ENCODE results near the gene ZNF41. TPM values are rescaled to one million over a fixed set of nuclear protein-coding genes. Genes with fewer than 3 reads are reported as not detected.
"Not testable (repeated sequence)": the region's sequence is repeated elsewhere in the genome, so short reads cannot be mapped to it uniquely, and the experiment has no call there.

Gene ZNF41
- total and polyA plus RNA-seq, 5 donors, result 4.6 to 15.0 (median 14.1) TPM

GRCh38 chrX:47512383-47512782 lies 29.4 kb upstream of the ZNF41 start:
- H3K27me3 ChIP-seq (ENCODE audit: control insufficient read depth, insufficient read depth); H3K4me3 ChIP-seq (ENCODE audit: low read length); H3K27ac ChIP-seq (ENCODE audit: low read length); DNase-seq; ATAC-seq; H3K9me3 ChIP-seq (ENCODE audit: control insufficient read depth, low read length); H3K4me1 ChIP-seq (ENCODE audit: control insufficient read depth, insufficient read depth, low read length); intact Hi-C loops (cut with DNase I): not testable (repeated sequence)
- whole genome bisulfite sequencing, result 86% methylated on average over 4 of the region's 6 CpGs

- Histone ChIP-seq H3K4me3 (ENCODE audit: low read length) (no peak overlapping the region), H3K27me3 (ENCODE audit: control insufficient read depth, insufficient read depth) (no peaks in the 10 kb centered on the region), H3K4me1 (ENCODE audit: control insufficient read depth, insufficient read depth, low read length) (no peaks in the 10 kb centered on the region), H3K27ac (ENCODE audit: low read length) (no peak overlapping the region), H3K9me3 (ENCODE audit: control insufficient read depth, low read length) (no peaks in the 10 kb centered on the region)
- 87% methylated on average over 2 of the region's 2 CpGs for WGBS
- no peak for DNase-seq
- intact Hi-C loops (cut with DNase I), result no loop called here
- ATAC-seq, result no peak
These were observed 24.3 kb upstream of the ZNF41 start for GRCh38 chrX:47507153-47507867.

- Histone ChIP-seq H3K9me3 (ENCODE audit: control insufficient read depth, low read length) (no peaks in the 10 kb centered on the region), H3K4me3 (ENCODE audit: low read length) (no peak overlapping the region), H3K4me1 (ENCODE audit: control insufficient read depth, insufficient read depth, low read length) (no peaks in the 10 kb centered on the region), H3K27ac (ENCODE audit: low read length) (no peak overlapping the region), H3K27me3 (ENCODE audit: control insufficient read depth, insufficient read depth) (no peaks in the 10 kb centered on the region)
- ATAC-seq, result no peak
- intact Hi-C loops (cut with DNase I), result no loop called here
- no peak for DNase-seq
- WGBS, result 87% methylated on average over 5 of the region's 5 CpGs
These were observed 20.1 kb upstream of the ZNF41 start for GRCh38 chrX:47503151-47503550.

- intact Hi-C loops (cut with DNase I), result no loop called here
- Histone ChIP-seq H3K9me3 (ENCODE audit: control insufficient read depth, low read length) (no peaks in the 10 kb centered on the region), H3K27me3 (ENCODE audit: control insufficient read depth, insufficient read depth) (no peaks in the 10 kb centered on the region), H3K27ac (ENCODE audit: low read length) (no peak overlapping the region), H3K4me3 (ENCODE audit: low read length) (no peak overlapping the region), H3K4me1 (ENCODE audit: control insufficient read depth, insufficient read depth, low read length) (no peaks in the 10 kb centered on the region)
- WGBS, result 83% methylated on average over 7 of the region's 7 CpGs
- no peak for ATAC-seq
- DNase-seq, result no peak
These were observed 19.5 kb upstream of the ZNF41 start for GRCh38 chrX:47502316-47503125.

GRCh38 chrX:47501226-47502074 lies 18.4 kb upstream of the ZNF41 start:
- H3K27ac ChIP-seq (ENCODE audit: low read length), result no peak overlapping the region
- intact Hi-C loops (cut with DNase I), result no loop called here
- ATAC-seq, result no peak

GRCh38 chrX:47500554-47500953 lies 17.5 kb upstream of the ZNF41 start:
- Histone ChIP-seq H3K4me1 (ENCODE audit: control insufficient read depth, insufficient read depth, low read length) (no peaks in the 10 kb centered on the region), H3K4me3 (ENCODE audit: low read length) (no peak overlapping the region), H3K27ac (ENCODE audit: low read length) (no peak overlapping the region), H3K27me3 (ENCODE audit: control insufficient read depth, insufficient read depth) (no peaks in the 10 kb centered on the region), H3K9me3 (ENCODE audit: control insufficient read depth, low read length) (no peaks in the 10 kb centered on the region)
- 86% methylated on average over 5 of the region's 5 CpGs for WGBS
- DNase-seq (no peak), ATAC-seq (no peak)
- intact Hi-C loops (cut with DNase I), result no loop called here

More at GRCh38 chrX:47501226-47502074, 18.4 kb upstream of the ZNF41 start:
- H3K4me3 ChIP-seq (ENCODE audit: low read length), result no peak overlapping the region
- H3K9me3 ChIP-seq (ENCODE audit: control insufficient read depth, low read length), result no peaks in the 10 kb centered on the region
- DNase-seq, result no peak
- WGBS, result 25% methylated on average over 7 of the region's 7 CpGs
- no peaks in the 10 kb centered on the region for H3K27me3 ChIP-seq (ENCODE audit: control insufficient read depth, insufficient read depth)
- no peaks in the 10 kb centered on the region for H3K4me1 ChIP-seq (ENCODE audit: control insufficient read depth, insufficient read depth, low read length)

- Histone ChIP-seq H3K27ac (ENCODE audit: low read length) (no peak overlapping the region), H3K4me3 (ENCODE audit: low read length) (no peak overlapping the region), H3K27me3 (ENCODE audit: control insufficient read depth, insufficient read depth) (no peaks in the 10 kb centered on the region), H3K4me1 (ENCODE audit: control insufficient read depth, insufficient read depth, low read length) (no peaks in the 10 kb centered on the region), H3K9me3 (ENCODE audit: control insufficient read depth, low read length) (no peaks in the 10 kb centered on the region)
- 76% methylated on average over 3 of the region's 3 CpGs for WGBS
- intact Hi-C loops (cut with DNase I), result no loop called here
- no peak for DNase-seq
- ATAC-seq, result no peak
These were observed 16.3 kb upstream of the ZNF41 start for GRCh38 chrX:47499293-47499692.

GRCh38 chrX:47498411-47498810 lies 15.4 kb upstream of the ZNF41 start:
- no peak overlapping the region for H3K27ac ChIP-seq (ENCODE audit: low read length)
- intact Hi-C loops (cut with DNase I), result no loop called here
- no peak overlapping the region for H3K4me3 ChIP-seq (ENCODE audit: low read length)
- ATAC-seq (no peak), DNase-seq (no peak)
- WGBS, result 83% methylated on average over 4 of the region's 4 CpGs
- H3K4me1 ChIP-seq (ENCODE audit: control insufficient read depth, insufficient read depth, low read length), result no peaks in the 10 kb centered on the region
- H3K9me3 ChIP-seq (ENCODE audit: control insufficient read depth, low read length), result no peaks in the 10 kb centered on the region
- H3K27me3 ChIP-seq (ENCODE audit: control insufficient read depth, insufficient read depth), result no peaks in the 10 kb centered on the region

- H3K4me1 ChIP-seq (ENCODE audit: control insufficient read depth, insufficient read depth, low read length), result no peaks in the 10 kb centered on the region
- WGBS, result 53% methylated on average over 2 of the region's 2 CpGs
- no peaks in the 10 kb centered on the region for H3K27me3 ChIP-seq (ENCODE audit: control insufficient read depth, insufficient read depth)
- H3K27ac ChIP-seq (ENCODE audit: low read length), result no peak overlapping the region
- ATAC-seq (no peak), DNase-seq (no peak)
- no peak overlapping the region for H3K4me3 ChIP-seq (ENCODE audit: low read length)
- intact Hi-C loops (cut with DNase I), result no loop called here
- no peaks in the 10 kb centered on the region for H3K9me3 ChIP-seq (ENCODE audit: control insufficient read depth, low read length)
These were observed 14.4 kb upstream of the ZNF41 start for GRCh38 chrX:47497271-47497888.

GRCh38 chrX:47492133-47492532 lies 9.1 kb upstream of the ZNF41 start:
- H3K27me3 ChIP-seq (ENCODE audit: control insufficient read depth, insufficient read depth); H3K9me3 ChIP-seq (ENCODE audit: control insufficient read depth, low read length); H3K4me3 ChIP-seq (ENCODE audit: low read length); H3K4me1 ChIP-seq (ENCODE audit: control insufficient read depth, insufficient read depth, low read length); intact Hi-C loops (cut with DNase I); ATAC-seq; H3K27ac ChIP-seq (ENCODE audit: low read length); DNase-seq: not testable (repeated sequence)
- 86% methylated on average over 4 of the region's 4 CpGs for WGBS
